Tibial nerve (tissue), 4 donors: ENCODE results near the gene RNF13. TPM values are rescaled to one million over a fixed set of nuclear protein-coding genes. Genes with fewer than 3 reads are reported as not detected.

Source experiments
- DNase-seq, 2 donors: peaks; one replicate each; pipeline ENCODE4 v3.0.0-alpha.2; 2019; ENCODE audit warnings: low spot score in 2 of 2
- H3K27ac ChIP-seq, 4 donors: fragments of 200-600 bp; sonication (generic) in 3 of 4; one replicate each; pipeline ENCODE4 v1.5.1; 2017 to 2019; ENCODE audit warnings: mild to moderate bottlenecking in 1 of 4
- H3K27me3 ChIP-seq, 2 donors: fragments of 200-600 bp; sonication (generic) in 1 of 2; one replicate each; pipeline versions ENCODE4 v1.5.1 to v1.6.0; 2017 to 2019
- H3K36me3 ChIP-seq, 3 donors: fragments of 200-600 bp; sonication (generic); one replicate each; pipeline ENCODE4 v1.5.1; 2018 to 2019
- H3K4me1 ChIP-seq, 4 donors: fragments of 200-600 bp; sonication (generic) in 3 of 4; one replicate each; pipeline ENCODE4 v1.5.1; 2017 to 2019
- H3K4me3 ChIP-seq, 4 donors: fragments of 200-600 bp; sonication (generic) in 3 of 4; one replicate each; pipeline ENCODE4 v1.5.1; 2017 to 2019; ENCODE audit warnings: mild to moderate bottlenecking in 1 of 4, moderate library complexity in 1 of 4
- H3K9me3 ChIP-seq, 4 donors: fragments of 200-600 bp; sonication (generic) in 3 of 4; one replicate each; pipeline ENCODE4 v1.5.1; 2017 to 2019
- CTCF ChIP-seq, 5 experiments: fragments of 200-600 bp in 3 of 5; fragments of 450-650 bp in 2 of 5; sonication (generic) in 3 of 5; IDR thresholded peaks; one replicate each; pipeline ENCODE4 v1.5.1; 2016 to 2019; ENCODE audit warnings: antibody characterized with exemption in 5 of 5, mild to moderate bottlenecking in 3 of 5, moderate library complexity in 2 of 5
- EP300 ChIP-seq, 2 donors: sonication (generic); formaldehyde crosslinking; IDR thresholded peaks; one replicate each; pipeline ENCODE4 v1.6.1; 2017; ENCODE audit warnings: antibody characterized with exemption in 2 of 2, mild to moderate bottlenecking in 1 of 2
- POLR2A ChIP-seq, 2 donors: fragments of 450-650 bp; IDR thresholded peaks; one replicate each; pipeline ENCODE4 v1.6.1; 2017; ENCODE audit warnings: antibody characterized with exemption in 2 of 2, mild to moderate bottlenecking in 2 of 2, moderate library complexity in 2 of 2
- WGBS, 2 donors: methylation state at CpG; one replicate each; pipeline ENCODE4 v1.1.5; 2018; 5-methylcytosine and 5-hydroxymethylcytosine counted together
- total RNA-seq, 4 donors: library from RNA; depleted of rRNA; stranded (reverse); fragments of >200 nt; gene quantifications; one replicate each; pipeline ENCODE4 v1.1.0, GENCODE V29; 2016

Gene RNF13
- total RNA-seq, 4 donors from 2014 or later: 107 to 142 (median 128) TPM

- Histone ChIP-seq H3K4me1 (no peaks in the 10 kb centered on the region), H3K9me3 (no peaks in the 10 kb centered on the region), H3K36me3 (peaks cover 0 to 56% (median 0%) of the 10 kb centered on the region in 3 donors), H3K27me3 (no peaks in the 10 kb centered on the region), H3K4me3 (no peak overlapping the region), H3K27ac (no peak overlapping the region)
- no peak for DNase-seq
- TF ChIP-seq EP300 (IDR thresholded peaks at IDR 0.05) (peak in 1 of 2 donors; percentile 38), POLR2A (IDR thresholded peaks at IDR 0.05) (no peak), CTCF (IDR thresholded peaks at IDR 0.05) (no peak)
- WGBS, 2 donors: 69 to 84% methylated on average over 5 of the region's 5 CpGs
Measured at GRCh38 chr3:149917124-149917667, 104.2 kb downstream of the RNF13 start.

DNA sequence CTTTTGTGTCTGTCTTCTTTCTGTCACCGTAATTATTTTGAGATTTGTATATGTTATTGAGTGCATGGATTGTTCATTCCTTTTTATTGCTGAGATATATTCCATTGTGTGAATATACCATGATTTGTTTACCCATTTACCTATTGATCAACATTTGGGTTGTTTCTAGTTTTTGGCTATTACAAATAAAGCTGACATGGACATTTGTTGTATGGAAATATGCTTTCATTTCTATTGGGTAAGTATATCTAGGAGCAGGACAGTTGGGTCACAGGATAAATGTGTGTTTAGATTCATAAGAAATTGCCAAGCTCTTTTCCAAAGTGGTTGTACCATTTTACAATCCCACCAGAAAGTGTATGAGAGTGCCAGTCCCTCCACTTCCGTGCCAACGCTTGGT, 106.5 kb downstream of the RNF13 start:
- 97 to 99% methylated on average over 3 of the region's 3 CpGs for WGBS, 2 donors
- H3K4me3 ChIP-seq: no peak overlapping the region
- H3K27me3 ChIP-seq: no peaks in the 10 kb centered on the region
- TF ChIP-seq POLR2A (IDR thresholded peaks at IDR 0.05): no peak
- H3K27ac ChIP-seq: no peak overlapping the region
- no peaks in the 10 kb centered on the region for H3K9me3 ChIP-seq
- no peaks in the 10 kb centered on the region for H3K4me1 ChIP-seq
- peaks cover 0 to 53% (median 0%) of the 10 kb centered on the region in 3 donors for H3K36me3 ChIP-seq
- no peak for DNase-seq

DNA sequence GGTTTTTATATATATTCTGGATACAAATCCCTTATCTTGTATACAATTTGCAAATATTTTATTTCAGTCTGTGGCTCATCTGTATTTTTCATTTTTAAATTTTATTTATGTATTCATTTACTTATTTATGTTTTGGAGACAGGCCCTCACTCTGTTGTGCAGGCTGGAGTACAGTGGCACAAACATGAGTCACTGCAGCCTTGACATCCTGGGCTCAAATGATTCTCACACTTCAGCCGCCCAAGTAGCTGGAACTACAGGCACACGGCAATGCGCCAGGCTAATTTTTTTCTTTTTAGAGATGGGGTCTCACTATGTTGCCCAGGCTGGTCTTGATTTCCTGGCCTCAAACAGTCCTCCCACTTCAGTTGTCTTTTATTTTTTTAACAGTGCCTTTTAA, 107.1 kb downstream of the RNF13 start:
- TF ChIP-seq CTCF (IDR thresholded peaks at IDR 0.05): no peak
- no peak for TF ChIP-seq EP300 (IDR thresholded peaks at IDR 0.05)
- no peak for TF ChIP-seq POLR2A (IDR thresholded peaks at IDR 0.05)
- Histone ChIP-seq H3K9me3 (no peaks in the 10 kb centered on the region), H3K27me3 (no peaks in the 10 kb centered on the region), H3K36me3 (peaks cover 0 to 54% (median 0%) of the 10 kb centered on the region in 3 donors), H3K27ac (no peak overlapping the region), H3K4me3 (no peak overlapping the region), H3K4me1 (no peaks in the 10 kb centered on the region)
- WGBS, 2 donors: 92 to 93% methylated on average over 3 of the region's 3 CpGs
- DNase-seq: no peak

- peaks cover 0 to 85% (median 0%) of the 10 kb centered on the region in 3 donors for H3K36me3 ChIP-seq
- H3K4me1 ChIP-seq: peaks cover 0 to 20% (median 0%) of the 10 kb centered on the region in 4 donors
- H3K27ac ChIP-seq: no peak overlapping the region
- 93 to 100% methylated on average over 1 of the region's 1 CpG for WGBS, 2 donors
- no peak overlapping the region for H3K4me3 ChIP-seq
- no peak for TF ChIP-seq EP300 (IDR thresholded peaks at IDR 0.05)
- TF ChIP-seq CTCF (IDR thresholded peaks at IDR 0.05): no peak
- no peak for TF ChIP-seq POLR2A (IDR thresholded peaks at IDR 0.05)
- H3K9me3 ChIP-seq: peaks cover 0 to 40% (median 10%) of the 10 kb centered on the region in 4 donors
- no peak for DNase-seq
- no peaks in the 10 kb centered on the region for H3K27me3 ChIP-seq
Measured at GRCh38 chr3:149933008-149933407, 120.0 kb downstream of the RNF13 start.

DNA sequence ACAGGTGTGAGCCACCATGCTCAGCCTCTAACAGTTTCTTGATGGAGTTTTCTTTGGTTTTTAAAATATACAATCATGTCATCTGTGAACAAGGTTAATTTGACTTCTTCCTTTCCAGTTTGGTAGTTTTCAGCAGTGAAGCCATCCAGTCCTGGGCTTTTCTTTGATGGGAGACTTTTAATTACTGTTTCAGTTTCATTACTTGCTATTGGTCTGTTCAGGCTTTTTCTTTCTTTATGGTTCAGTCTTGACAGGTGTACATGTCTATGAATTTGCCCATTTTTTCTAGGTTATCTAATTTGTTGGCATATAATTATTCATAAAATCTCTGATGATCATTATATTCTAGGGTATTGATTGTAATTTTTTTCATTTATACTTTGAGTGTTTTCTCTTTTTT, 120.8 kb downstream of the RNF13 start:
- Histone ChIP-seq H3K9me3 (peaks cover 0 to 32% (median 6%) of the 10 kb centered on the region in 4 donors), H3K4me3 (no peak overlapping the region), H3K27me3 (no peaks in the 10 kb centered on the region), H3K4me1 (peaks cover 0 to 22% (median 0%) of the 10 kb centered on the region in 4 donors), H3K36me3 (peaks cover 0 to 80% (median 0%) of the 10 kb centered on the region in 3 donors), H3K27ac (no peak overlapping the region)
- TF ChIP-seq POLR2A (IDR thresholded peaks at IDR 0.05) (no peak), CTCF (IDR thresholded peaks at IDR 0.05) (no peak), EP300 (IDR thresholded peaks at IDR 0.05) (no peak)
- no peak for DNase-seq
